Epidermal melanocyte (primary cell): ENCODE data around the gene CYTH2.
A peak's percentile ranks its signal among the peaks of the same experiment; 100 is the strongest.
"Not testable (repeated sequence)": the region's sequence is repeated elsewhere in the genome, so short reads cannot be mapped to it uniquely, and the experiment has no call there.

Experiments used
- DNase-seq: peaks from one replicate; pipeline ENCODE4 v3.0.0; 2011; ENCODE audit warnings: low spot score; ENCODE audit not compliant: insufficient read length

The CYTH2 gene

GRCh38 chr19:48477067-48477685 lies 8.0 kb downstream of the CYTH2 start:
- DNase-seq = no peak

- no peak for DNase-seq
These were observed 8.6 kb downstream of the CYTH2 start for GRCh38 chr19:48477698-48478338.

GRCh38 chr19:48478339-48479256 lies 9.4 kb downstream of the CYTH2 start:
- no peak for DNase-seq

GRCh38 chr19:48479686-48480085 lies 10.5 kb downstream of the CYTH2 start:
- no peak for DNase-seq

GRCh38 chr19:48480183-48480557 lies 11.0 kb downstream of the CYTH2 start:
- no peak for DNase-seq

- no peak for DNase-seq
These were observed 11.7 kb downstream of the CYTH2 start for GRCh38 chr19:48480558-48481500.

- DNase-seq = no peak
These were observed 12.9 kb downstream of the CYTH2 start for GRCh38 chr19:48481846-48482639.

GRCh38 chr19:48483301-48483700 lies 14.1 kb downstream of the CYTH2 start:
- DNase-seq = no peak

GRCh38 chr19:48484247-48484893 lies 15.2 kb downstream of the CYTH2 start:
- no peak for DNase-seq

- DNase-seq = no peak
These were observed 15.9 kb downstream of the CYTH2 start for GRCh38 chr19:48484931-48485612.

GRCh38 chr19:48486706-48487105 lies 17.5 kb downstream of the CYTH2 start:
- not testable (repeated sequence) for DNase-seq

- no peak for DNase-seq
These were observed 18.4 kb downstream of the CYTH2 start for GRCh38 chr19:48487544-48487943.

- DNase-seq = peak; percentile 93
These were observed 18.8 kb downstream of the CYTH2 start for GRCh38 chr19:48487948-48488347.

GRCh38 chr19:48488478-48488877 lies 19.3 kb downstream of the CYTH2 start:
- not testable (repeated sequence) for DNase-seq

- DNase-seq = peak; percentile 88
These were observed 20.5 kb downstream of the CYTH2 start for GRCh38 chr19:48489608-48490216.

- DNase-seq = no peak
These were observed 22.0 kb downstream of the CYTH2 start for GRCh38 chr19:48490981-48491792.

- no peak for DNase-seq
These were observed 22.6 kb downstream of the CYTH2 start for GRCh38 chr19:48491793-48492123.
